GM12801 (cell line): ENCODE data around the gene BABAM2.

ENCODE experiments used
- TF ChIP-seq, protein P1 (sequence below): IDR thresholded peaks from one replicate; pipeline ENCODE4 v1.5.1; 2011; ENCODE audit warnings: control low read depth; ENCODE audit not compliant: insufficient read length; ENCODE audit errors: extremely low read depth

BABAM2 gene

DNA sequence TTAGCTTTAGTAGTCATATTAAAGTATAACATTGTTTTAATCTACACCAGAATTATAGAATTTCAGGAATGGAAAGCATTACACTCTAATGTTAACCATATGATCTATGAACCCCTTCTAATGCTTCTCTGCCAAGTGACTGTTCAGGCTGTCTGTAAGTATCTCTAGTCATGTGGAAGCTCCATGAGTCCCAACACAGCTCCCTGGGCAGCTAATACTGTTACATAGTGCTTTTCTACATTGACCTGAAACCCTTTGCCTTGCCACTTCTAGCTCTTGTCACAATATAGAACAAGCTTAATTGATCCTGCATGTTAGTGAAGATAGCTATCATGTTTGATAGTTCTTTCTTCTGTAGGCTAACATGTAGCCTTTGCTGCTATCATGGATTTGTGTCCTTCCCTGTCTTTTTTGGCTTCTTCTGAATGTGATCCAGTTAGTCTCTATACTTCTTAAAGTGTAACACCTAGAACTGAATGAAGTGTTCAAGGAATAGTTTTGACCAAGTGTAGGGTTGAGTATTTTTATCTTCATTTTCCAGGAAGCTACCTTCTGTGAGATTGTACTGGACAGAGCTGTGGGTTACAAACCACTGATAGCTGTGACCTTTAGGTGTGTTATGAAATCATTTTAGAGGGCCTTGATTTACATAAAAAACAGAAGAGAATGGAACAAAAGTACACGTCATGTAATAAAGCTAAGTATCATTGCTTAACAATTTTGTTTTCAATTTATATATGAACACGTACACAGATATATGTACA, 23.7 kb downstream of the BABAM2 start:
- TF ChIP-seq, protein P1, sequence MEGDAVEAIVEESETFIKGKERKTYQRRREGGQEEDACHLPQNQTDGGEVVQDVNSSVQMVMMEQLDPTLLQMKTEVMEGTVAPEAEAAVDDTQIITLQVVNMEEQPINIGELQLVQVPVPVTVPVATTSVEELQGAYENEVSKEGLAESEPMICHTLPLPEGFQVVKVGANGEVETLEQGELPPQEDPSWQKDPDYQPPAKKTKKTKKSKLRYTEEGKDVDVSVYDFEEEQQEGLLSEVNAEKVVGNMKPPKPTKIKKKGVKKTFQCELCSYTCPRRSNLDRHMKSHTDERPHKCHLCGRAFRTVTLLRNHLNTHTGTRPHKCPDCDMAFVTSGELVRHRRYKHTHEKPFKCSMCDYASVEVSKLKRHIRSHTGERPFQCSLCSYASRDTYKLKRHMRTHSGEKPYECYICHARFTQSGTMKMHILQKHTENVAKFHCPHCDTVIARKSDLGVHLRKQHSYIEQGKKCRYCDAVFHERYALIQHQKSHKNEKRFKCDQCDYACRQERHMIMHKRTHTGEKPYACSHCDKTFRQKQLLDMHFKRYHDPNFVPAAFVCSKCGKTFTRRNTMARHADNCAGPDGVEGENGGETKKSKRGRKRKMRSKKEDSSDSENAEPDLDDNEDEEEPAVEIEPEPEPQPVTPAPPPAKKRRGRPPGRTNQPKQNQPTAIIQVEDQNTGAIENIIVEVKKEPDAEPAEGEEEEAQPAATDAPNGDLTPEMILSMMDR = no peak

DNA sequence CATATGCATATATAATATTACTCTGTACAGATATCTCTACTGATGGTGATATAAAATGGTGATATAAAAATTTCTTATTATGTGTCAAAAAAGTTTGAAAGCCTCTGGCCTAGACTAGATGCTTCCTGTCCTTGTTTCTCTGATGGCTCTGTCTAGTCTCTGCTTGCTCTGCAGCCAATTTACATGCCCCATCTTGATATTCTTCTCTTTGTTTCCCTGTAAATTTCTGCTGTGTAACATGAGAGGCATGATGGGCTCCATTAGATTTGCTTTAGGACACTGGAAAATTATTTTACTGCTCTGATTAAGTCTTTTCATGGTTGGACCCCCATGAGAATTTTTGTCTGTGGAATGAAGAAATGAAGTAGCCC, 24.3 kb downstream of the BABAM2 start:
- TF ChIP-seq, protein P1 = no peak

GRCh38 chr2:27915191-27915590, 24.7 kb downstream of the BABAM2 start:
- TF ChIP-seq, protein P1 = no peak

GRCh38 chr2:27915874-27916273, 25.3 kb downstream of the BABAM2 start:
- TF ChIP-seq, protein P1 = no peak

DNA sequence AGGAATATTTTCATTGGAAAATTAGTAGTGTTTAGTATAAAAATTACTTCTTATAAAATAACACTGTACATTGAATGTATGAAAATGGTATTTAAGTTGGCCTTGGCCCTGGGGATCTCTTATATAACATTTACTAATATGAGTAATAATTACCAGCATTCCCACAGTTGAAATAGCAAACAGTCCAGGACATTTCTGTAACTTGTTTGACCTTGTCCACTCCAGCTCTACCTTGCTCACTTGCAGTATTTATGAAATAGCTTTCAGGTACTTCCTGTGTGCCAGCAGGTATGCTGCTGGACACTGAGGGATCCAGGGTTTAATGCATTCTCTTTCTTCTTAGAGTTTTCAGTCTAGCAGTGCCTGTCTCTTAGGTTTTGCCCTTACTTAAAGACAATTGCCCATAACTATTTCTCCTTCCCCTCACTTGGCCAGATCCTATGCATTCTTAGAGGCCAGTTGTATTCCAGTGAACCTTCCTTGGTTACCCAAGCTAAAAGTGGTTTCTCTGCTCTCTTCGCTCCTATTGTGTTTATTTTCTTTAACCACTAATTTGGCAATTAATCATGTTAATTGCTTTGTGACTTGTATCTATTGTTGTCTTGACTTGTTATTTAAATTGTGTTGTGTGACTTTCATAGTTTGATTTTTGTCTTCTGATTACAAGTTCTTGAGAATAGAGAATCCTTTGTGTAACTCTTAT, 25.9 kb downstream of the BABAM2 start:
- TF ChIP-seq, protein P1 = no peak

- TF ChIP-seq, protein P1 = no peak
These were observed 29.8 kb downstream of the BABAM2 start for GRCh38 chr2:27920148-27920885.

- TF ChIP-seq, protein P1 = no peak
These were observed 30.9 kb downstream of the BABAM2 start for GRCh38 chr2:27921424-27921823.
